Suprapubic skin (tissue), 3 donors: ENCODE measurements around the gene ALG12.

ENCODE experiments used
- CTCF ChIP-seq, 2 donors: fragments of 200-600 bp in 1 of 2; fragments of 450-650 bp in 1 of 2; sonication (generic) in 1 of 2; IDR thresholded peaks; one replicate each; pipeline ENCODE4 v1.5.1; 2016 to 2019; ENCODE audit warnings: antibody characterized with exemption in 2 of 2, mild to moderate bottlenecking in 1 of 2, moderate library complexity in 1 of 2
- POLR2A ChIP-seq, 2 donors: fragments of 450-650 bp; IDR thresholded peaks; one replicate each; pipeline ENCODE4 v1.6.1; 2017; ENCODE audit warnings: antibody characterized with exemption in 2 of 2, mild to moderate bottlenecking in 2 of 2, moderate library complexity in 2 of 2

DNA sequence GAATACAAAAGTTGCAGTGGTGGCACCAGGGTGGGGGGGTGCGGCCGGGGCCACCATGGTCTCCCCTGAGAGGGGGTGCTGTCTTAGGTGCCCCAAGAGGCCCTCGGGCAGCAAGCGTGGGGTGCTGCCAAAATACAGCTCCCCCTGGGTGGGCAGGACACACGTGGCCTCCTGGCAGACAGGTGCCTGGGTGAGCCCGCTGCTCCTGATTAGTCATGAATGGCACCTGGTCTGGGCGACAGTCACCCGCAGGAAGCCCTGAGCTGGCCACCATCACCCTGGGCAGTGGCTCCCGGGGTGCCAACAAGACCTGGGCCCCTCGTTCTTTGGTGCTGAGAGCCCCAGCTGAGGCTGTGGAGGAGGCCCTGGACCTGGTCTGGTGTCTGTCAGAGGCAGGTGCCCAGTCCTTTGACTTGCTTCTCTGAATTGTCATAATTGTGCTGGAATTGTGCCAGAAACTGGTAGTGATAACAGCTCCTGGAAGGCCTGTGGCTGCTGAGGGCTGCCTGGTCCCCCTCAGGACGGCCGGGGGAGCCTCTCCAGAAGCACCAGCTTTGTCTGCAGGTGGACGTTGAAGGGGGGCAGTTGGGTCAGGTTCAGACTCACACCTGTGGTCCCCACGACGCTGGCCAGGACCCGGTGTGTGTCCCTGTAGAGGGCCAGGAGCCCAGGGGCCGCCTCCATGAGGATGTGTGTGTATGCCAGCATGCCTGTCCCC lies 14.8 kb downstream of the ALG12 start:
- no peak for TF ChIP-seq CTCF (IDR thresholded peaks at IDR 0.05)
- TF ChIP-seq POLR2A (IDR thresholded peaks at IDR 0.05) = no peak
